GM12874 (cell line): ENCODE measurements around the gene ADGRB3.
A peak's percentile ranks its signal among the peaks of the same experiment; 100 is the strongest.

Experiments
- TF ChIP-seq, protein P1 (sequence below): IDR thresholded peaks from 2 replicates; pipeline ENCODE4 v1.5.1; 2011; ENCODE audit warnings: low read depth, mild to moderate bottlenecking, control low read depth, low read length, moderate library complexity; ENCODE audit not compliant: insufficient read depth

Gene ADGRB3

DNA sequence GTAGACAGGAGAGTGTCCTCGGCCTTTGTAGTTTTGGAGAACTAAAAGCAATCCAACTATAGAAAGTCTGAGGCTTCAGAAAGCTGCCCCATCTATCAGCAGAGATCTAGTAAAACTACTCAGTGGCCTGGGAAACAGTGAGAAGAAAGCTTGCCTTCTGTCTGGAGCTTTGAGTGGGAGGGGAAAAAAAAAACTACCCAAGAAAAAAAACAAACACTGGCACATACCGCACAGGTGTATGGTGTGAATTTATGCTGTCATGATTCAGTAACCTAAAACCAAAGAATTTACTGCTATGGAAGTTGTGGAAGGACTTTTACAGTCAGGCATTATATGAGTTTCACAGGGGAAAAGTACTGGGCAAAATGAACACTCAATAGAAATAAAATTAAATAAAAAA lies 280.5 kb downstream of the ADGRB3 start:
- TF ChIP-seq, protein P1, sequence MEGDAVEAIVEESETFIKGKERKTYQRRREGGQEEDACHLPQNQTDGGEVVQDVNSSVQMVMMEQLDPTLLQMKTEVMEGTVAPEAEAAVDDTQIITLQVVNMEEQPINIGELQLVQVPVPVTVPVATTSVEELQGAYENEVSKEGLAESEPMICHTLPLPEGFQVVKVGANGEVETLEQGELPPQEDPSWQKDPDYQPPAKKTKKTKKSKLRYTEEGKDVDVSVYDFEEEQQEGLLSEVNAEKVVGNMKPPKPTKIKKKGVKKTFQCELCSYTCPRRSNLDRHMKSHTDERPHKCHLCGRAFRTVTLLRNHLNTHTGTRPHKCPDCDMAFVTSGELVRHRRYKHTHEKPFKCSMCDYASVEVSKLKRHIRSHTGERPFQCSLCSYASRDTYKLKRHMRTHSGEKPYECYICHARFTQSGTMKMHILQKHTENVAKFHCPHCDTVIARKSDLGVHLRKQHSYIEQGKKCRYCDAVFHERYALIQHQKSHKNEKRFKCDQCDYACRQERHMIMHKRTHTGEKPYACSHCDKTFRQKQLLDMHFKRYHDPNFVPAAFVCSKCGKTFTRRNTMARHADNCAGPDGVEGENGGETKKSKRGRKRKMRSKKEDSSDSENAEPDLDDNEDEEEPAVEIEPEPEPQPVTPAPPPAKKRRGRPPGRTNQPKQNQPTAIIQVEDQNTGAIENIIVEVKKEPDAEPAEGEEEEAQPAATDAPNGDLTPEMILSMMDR: no peak

DNA sequence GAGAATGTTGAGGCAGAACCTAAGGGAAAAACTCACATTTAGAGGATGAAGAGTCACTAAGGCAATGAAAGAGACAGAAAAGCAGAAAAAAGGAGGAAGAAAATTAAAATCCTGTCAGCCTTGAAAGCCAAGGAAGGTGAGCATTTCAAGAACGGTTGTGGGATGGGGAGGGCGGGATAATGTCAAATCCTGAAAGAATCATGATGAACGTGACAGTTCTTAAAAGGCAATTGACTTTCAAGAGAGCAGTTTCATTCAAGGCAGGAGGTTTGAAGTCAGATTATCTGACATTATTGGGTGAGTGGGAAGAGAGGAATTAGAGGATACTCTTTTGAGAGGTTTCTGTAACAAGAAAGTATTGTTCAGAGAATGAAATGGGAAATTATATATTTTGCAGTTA lies 284.5 kb downstream of the ADGRB3 start:
- TF ChIP-seq, protein P1: no peak

DNA sequence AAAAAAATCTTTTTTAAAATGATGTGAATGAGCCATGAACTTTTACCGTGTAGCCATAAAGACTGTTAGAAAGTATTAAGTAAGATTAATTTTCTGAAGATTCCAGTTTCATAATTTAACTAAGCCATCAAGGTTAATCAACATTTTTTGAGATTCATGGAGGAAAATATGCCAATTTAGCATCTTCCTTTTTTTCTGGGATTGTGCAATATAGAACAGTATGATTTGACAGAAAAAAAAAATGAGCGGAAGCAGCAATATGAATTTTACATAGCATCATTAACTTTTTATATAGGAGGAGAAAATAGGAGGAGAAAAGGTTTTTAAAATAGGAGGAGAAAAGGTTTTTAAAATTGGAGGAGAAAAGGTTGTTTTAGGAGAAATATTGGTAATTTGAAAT lies 306.3 kb downstream of the ADGRB3 start:
- TF ChIP-seq, protein P1: no peak

DNA sequence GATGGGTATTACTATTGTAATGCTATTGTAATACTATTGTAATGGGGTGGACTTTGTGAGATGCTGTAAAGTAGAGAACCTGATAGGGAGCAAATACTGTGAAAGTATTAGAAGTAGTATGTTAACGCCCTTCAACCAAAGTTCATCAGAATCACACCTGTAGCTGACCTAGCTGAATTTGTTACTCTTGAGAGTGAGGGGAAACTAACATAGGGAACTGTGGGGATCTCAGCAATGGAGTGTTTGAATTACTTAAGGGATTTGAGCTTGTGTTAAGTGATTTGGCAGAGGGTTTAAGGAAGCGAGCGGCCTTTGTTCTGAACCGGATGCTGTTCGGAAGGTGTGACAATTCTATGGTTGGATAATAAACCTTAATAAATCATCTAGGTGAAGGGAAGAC lies 312.6 kb downstream of the ADGRB3 start:
- TF ChIP-seq, protein P1: no peak

DNA sequence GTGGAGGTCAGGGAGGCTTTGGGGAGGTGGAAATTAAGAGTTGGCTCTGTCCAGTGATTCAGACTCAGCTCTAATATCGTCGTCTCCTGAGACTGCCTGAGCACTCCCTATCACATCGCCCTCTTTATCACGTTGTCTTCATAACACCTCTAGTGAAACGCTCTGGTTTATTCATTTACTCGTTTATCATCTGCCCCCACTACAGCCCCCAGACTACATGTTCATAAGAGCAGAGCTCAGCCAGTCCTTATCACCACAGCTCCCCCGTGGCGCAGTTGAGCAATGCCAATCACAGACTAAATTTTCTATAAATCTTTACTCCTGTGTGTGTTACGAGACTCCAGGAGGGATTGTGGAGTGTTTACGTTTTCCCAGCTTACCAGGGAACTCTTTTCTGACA lies 316.2 kb downstream of the ADGRB3 start:
- TF ChIP-seq, protein P1: no peak

DNA sequence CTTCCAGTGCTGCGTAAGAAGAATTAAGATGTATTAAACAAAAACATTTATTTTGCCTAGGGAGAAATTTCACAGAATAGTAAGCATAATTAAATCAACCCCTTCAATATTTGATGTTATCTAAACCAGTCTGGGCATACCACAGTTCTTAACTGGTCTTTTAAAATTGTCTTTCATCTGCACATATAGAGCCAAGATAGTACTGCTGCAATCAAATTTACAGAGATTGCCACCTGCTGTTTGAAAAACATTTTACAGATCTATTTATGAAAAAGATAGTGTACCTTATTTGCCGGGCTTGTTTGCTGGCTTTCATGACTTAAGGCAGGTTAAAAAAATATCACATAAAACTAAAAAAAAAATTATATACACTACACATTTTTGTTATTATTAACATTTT lies 323.2 kb downstream of the ADGRB3 start:
- TF ChIP-seq, protein P1: no peak

DNA sequence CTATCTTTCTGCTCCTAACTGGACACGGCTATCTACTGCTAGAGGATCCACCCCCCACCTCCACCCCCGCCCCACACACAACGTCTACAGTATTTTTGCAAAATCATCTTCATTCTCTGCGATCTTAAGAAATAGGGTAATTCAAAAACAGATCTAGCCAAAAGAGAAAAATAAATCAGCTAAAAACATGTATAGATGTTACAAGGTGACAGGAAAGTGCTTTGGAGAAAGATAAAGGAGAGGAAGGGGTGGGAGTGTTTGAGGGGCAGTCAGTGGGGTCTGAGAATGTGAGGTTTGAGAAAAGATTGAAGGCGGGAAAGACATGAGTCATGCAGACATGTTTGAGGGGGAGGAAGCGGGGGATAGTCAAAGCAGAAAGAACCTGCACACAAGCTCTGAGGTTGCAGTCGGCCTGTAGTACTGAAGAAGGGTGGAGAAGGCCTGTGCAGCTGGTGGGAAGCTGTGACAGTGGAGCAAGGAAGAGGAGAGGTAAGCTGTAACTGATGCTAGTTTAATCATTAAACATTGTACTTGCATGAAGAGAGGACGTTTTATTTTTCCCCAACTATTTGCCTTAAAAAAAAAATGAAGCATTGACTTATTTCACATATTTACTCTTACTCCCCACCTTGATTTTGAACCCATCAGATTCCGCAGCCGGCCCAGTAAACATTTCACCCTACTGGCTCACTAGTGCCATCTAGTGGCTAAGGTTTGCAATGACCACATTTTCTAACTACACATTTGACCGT lies 332.6 kb downstream of the ADGRB3 start:
- TF ChIP-seq, protein P1: peak; percentile 78
